KOPT-K1 (cell line): Measurements from ENCODE around the gene IDH1.
A peak's percentile ranks its signal among the peaks of the same experiment; 100 is the strongest.

ENCODE experiments used
- H3K27ac ChIP-seq: fragments of 200-600 bp; sonication (generic); 2 replicates; pipeline ENCODE4 v1.5.1; 2016; ENCODE audit warnings: antibody characterized with exemption, mild to moderate bottlenecking, low read depth, low read length; ENCODE audit not compliant: poor library complexity, severe bottlenecking
- H3K36me3 ChIP-seq: fragments of 200-600 bp; sonication (generic); 2 replicates; pipeline ENCODE4 v1.5.1; 2017; ENCODE audit warnings: antibody characterized with exemption, mild to moderate bottlenecking, low read length, moderate library complexity; ENCODE audit not compliant: insufficient read depth
- H3K9me3 ChIP-seq: fragments of 200-600 bp; sonication (generic); 2 replicates; pipeline ENCODE4 v1.5.1; 2017; ENCODE audit warnings: antibody characterized with exemption, low read length, mild to moderate bottlenecking; ENCODE audit not compliant: insufficient read depth, poor library complexity, severe bottlenecking

IDH1 gene

GRCh38 chr2:208204166-208204565, 50.7 kb downstream of the IDH1 start:
- H3K27ac ChIP-seq: peak overlapping the region; percentile 35
- no peaks in the 10 kb centered on the region for H3K9me3 ChIP-seq
- H3K36me3 ChIP-seq: no peaks in the 10 kb centered on the region

DNA sequence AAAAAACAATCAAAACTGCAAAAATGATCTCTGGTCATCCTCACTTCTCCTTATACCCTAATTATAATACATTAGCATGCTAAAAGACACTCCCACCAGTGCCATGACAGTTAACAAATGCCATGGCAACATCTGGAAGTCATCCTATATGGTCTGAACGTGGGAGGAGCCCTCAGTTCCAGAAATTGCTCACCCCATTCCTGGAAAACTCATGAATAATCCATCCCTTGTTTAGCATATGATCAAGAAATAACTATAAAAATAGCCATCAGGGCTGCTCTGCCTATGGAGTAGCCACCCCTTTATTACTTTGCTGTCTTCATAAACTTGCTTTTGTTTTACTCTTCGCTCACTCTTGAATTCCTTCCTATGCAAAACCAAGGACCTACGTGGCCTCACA, 59.3 kb downstream of the IDH1 start:
- H3K9me3 ChIP-seq: no peaks in the 10 kb centered on the region
- H3K36me3 ChIP-seq: no peaks in the 10 kb centered on the region
- no peak overlapping the region for H3K27ac ChIP-seq

DNA sequence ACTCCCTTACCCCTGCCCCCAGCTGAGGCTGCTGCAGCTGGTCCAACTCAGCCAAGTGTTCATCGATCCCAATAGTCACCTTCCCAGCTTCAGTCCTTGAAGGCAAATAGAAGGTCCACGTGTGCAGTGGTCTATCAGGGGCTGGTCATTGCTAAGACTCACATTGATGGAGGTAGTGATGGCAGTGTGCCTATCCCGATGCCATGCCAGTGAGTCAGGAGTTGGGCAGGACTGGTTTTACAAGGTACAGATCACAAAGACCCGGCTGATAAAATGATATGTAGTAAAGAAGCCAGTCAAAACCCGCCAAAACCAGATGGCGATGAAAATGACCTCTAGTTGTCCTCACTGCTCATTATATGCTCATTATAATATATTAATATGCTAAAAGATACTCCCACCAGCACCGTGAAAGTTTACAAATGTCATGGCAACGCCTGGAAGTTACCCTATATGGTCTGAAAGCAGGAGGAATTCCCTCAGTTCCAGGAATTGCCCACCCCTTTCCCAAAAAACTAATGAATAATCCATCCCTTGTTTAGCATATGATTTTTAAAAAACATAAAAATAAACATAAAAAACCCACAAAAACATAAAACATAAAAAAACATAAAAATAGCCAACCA, 62.1 kb downstream of the IDH1 start:
- H3K27ac ChIP-seq: no peak overlapping the region
- no peaks in the 10 kb centered on the region for H3K9me3 ChIP-seq
- H3K36me3 ChIP-seq: no peaks in the 10 kb centered on the region

DNA sequence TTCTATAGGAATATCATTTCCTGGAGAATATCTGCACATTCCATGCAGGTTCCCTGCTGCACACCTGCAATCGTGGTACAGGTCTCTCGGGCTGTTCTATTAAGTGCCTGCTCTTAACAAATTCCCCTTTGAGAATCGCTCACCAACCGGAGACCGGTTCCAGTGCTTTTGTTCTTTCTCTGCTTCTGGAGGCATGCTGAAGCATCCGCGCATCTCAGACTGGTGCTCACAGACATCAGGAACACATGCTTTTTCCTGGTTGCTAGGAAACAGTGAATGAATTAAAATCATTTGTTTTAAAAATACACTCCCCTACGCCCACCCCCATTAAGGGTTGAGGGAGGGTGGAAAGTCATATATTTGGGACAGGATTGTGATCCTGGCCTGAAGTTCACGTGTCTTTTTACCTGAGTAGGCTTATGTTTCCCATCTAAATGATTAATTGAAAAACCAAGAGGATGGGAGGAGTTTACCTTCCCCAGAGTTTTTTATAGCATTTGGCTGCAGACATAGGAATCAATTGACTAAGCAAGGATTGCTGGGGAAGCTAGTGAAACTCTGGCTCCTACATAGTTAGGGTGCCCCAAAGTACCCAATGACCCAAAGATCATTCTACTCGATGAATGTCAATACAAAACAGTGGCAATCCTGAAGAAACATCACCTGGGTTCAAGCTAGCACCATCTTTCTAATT, 64.9 kb downstream of the IDH1 start, which contains the start of gene C2orf80:
C2orf80 (minus strand) TSS at position 221 of the 694 bp plus-strand sequence. CDS start 3,044 bp downstream, outside the sequence.
- Histone ChIP-seq H3K27ac (no peak within 1 kb of the TSS), H3K36me3 (no peaks in the 10 kb centered on the region), H3K9me3 (no peaks in the 10 kb centered on the region)

GRCh38 chr2:208189069-208189809, 65.6 kb downstream of the IDH1 start:
- Histone ChIP-seq H3K27ac (no peak overlapping the region), H3K9me3 (no peaks in the 10 kb centered on the region), H3K36me3 (no peaks in the 10 kb centered on the region)

DNA sequence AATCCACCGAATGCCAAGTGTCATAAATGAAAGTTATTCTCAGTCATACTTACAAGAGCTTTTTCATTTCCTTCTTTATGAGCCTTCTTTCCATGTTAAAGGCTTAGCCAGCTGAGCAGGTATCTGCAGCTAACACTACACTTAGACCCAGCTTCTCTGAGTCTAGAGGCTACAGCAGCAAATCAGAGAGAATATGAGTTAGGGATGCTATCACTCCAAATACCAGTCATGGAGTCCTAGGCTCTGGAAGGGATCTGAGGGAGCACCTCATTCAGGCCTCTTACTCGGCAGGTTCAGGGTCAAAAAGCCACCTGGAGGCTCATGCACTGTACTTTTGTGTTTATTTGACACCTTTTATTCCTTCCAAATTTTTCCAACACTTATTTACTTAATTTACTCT, 68.0 kb downstream of the IDH1 start:
- Histone ChIP-seq H3K36me3 (no peaks in the 10 kb centered on the region), H3K9me3 (no peaks in the 10 kb centered on the region), H3K27ac (no peak overlapping the region)

GRCh38 chr2:208186465-208186864, 68.4 kb downstream of the IDH1 start:
- Histone ChIP-seq H3K9me3 (no peaks in the 10 kb centered on the region), H3K36me3 (no peaks in the 10 kb centered on the region), H3K27ac (no peak overlapping the region)
